SK-N-SH (cell line): ENCODE data around the gene CDH3. TPM values are rescaled to one million over a fixed set of nuclear protein-coding genes. Genes with fewer than 3 reads are reported as not detected.

Experiments used
- CTCF ChIA-PET: fragments of 300-600, 350-600 bp; formaldehyde crosslinking; extraction: SDS; loops from one replicate; lab custom pipeline; 2021; lab: Yijun Ruan, JAX
- POLR2A ChIA-PET: fragments of 350-600 bp; sonication (Branson Sonifier 250); formaldehyde crosslinking; extraction: SDS; loops from one replicate; lab custom pipeline; 2020; ENCODE audit warnings: antibody characterized with exemption, inconsistent platforms; lab: Yijun Ruan, JAX
- DNase-seq: peaks from one replicate; pipeline ENCODE4 v3.0.0; 2012
- H2AFZ ChIP-seq: fragments of 200-600 bp; sonication (generic); 2 replicates; pipeline ENCODE4 v1.8.1; 2016; ENCODE audit warnings: antibody characterized with exemption, mild to moderate bottlenecking, low read depth
- H3F3A ChIP-seq: fragments of 200-600 bp; sonication (generic); replicated peaks from 2 replicates; pipeline ENCODE3; 2016; ENCODE audit warnings: antibody characterized with exemption, mild to moderate bottlenecking; ENCODE audit not compliant: insufficient read depth
- H3K27ac ChIP-seq, 2 experiments: fragments of 200-500 bp in 1 of 2; fragments of 200-600 bp in 1 of 2; sonication (Bioruptor generic) in 1 of 2; sonication (generic), shearing (Covaris generic) in 1 of 2; 2 replicates each; pipeline versions ENCODE4 v1.5.1 to v1.6.1; 2014 to 2016; ENCODE audit warnings: low read depth in 2 of 2, inconsistent platforms in 1 of 2, low read length in 1 of 2, mild to moderate bottlenecking in 1 of 2, mixed read lengths in 1 of 2
- H3K27me3 ChIP-seq: fragments of 200-600 bp; sonication (generic), shearing (Covaris generic); 2 replicates; pipeline ENCODE4 v1.6.1; 2016; ENCODE audit warnings: mixed run types; ENCODE audit not compliant: insufficient read depth
- H3K36me3 ChIP-seq, 2 experiments: fragments of 200-500 bp in 1 of 2; fragments of 200-600 bp in 1 of 2; sonication (Bioruptor generic) in 1 of 2; sonication (generic) in 1 of 2; replicated peaks in 1 of 2; 2 replicates each; pipeline versions ENCODE3 to v1.5.1; 2014 to 2016; ENCODE audit warnings: low read length in 1 of 2, mild to moderate bottlenecking in 1 of 2; ENCODE audit not compliant: insufficient read depth in 2 of 2, control insufficient read depth in 1 of 2
- H3K4me1 ChIP-seq, 2 experiments: fragments of 200-500 bp in 1 of 2; fragments of 200-600 bp in 1 of 2; sonication (Bioruptor generic) in 1 of 2; sonication (generic), shearing (Covaris generic) in 1 of 2; 2 replicates each; pipeline versions ENCODE4 v1.5.1 to v1.6.1; 2014 to 2016; ENCODE audit warnings: low read depth in 1 of 2, low read length in 1 of 2, mixed run types in 1 of 2; ENCODE audit not compliant: insufficient read depth in 2 of 2, control insufficient read depth in 1 of 2
- H3K4me2 ChIP-seq: fragments of 200-600 bp; sonication (generic), shearing (Covaris generic); 2 replicates; pipeline ENCODE4 v1.6.1; 2017; ENCODE audit warnings: mixed run types
- H3K4me3 ChIP-seq, 2 experiments: fragments of 200-500 bp in 1 of 2; fragments of 200-600 bp in 1 of 2; sonication (Bioruptor generic) in 1 of 2; sonication (generic), shearing (Covaris generic) in 1 of 2; 2 replicates each; pipeline versions ENCODE4 v1.5.1 to v1.8.1; 2014 to 2016; ENCODE audit warnings: low read depth in 2 of 2, inconsistent platforms in 1 of 2, low read length in 1 of 2, mild to moderate bottlenecking in 1 of 2, mixed read lengths in 1 of 2, moderate library complexity in 1 of 2
- H3K79me2 ChIP-seq: fragments of 200-600 bp; sonication (generic); 2 replicates; pipeline ENCODE4 v1.8.1; 2017; ENCODE audit warnings: mild to moderate bottlenecking; ENCODE audit not compliant: insufficient read depth
- H3K9ac ChIP-seq: fragments of 200-600 bp; sonication (generic); 2 replicates; pipeline ENCODE4 v1.6.1; 2017; ENCODE audit warnings: mixed run types
- H3K9me2 ChIP-seq: fragments of 200-600 bp; sonication (generic); 2 replicates; pipeline ENCODE4 v1.6.1; 2017; ENCODE audit warnings: mixed run types
- H3K9me3 ChIP-seq: fragments of 200-600 bp; sonication (generic); 2 replicates; pipeline ENCODE4 v1.6.1; 2017; ENCODE audit warnings: mixed run types, mild to moderate bottlenecking, moderate library complexity
- H4K20me1 ChIP-seq: fragments of 200-600 bp; sonication (generic); 2 replicates; pipeline ENCODE4 v1.6.1; 2017; ENCODE audit warnings: mild to moderate bottlenecking, mixed run types; ENCODE audit not compliant: insufficient read depth
- CHD2 ChIP-seq: fragments of 150-350 bp; IDR thresholded peaks from 2 replicates; pipeline ENCODE4 v1.6.1; 2018; ENCODE audit warnings: low read length; ENCODE audit not compliant: partially characterized antibody
- CTCF ChIP-seq: fragments of 200-600 bp; sonication (generic); IDR thresholded peaks from 2 replicates; pipeline ENCODE4 v1.6.1; 2017; ENCODE audit warnings: antibody characterized with exemption, mild to moderate bottlenecking, moderate library complexity
- ELF1 ChIP-seq: IDR thresholded peaks from 2 replicates; pipeline ENCODE4 v1.4.0; 2012
- FOSL2 ChIP-seq: IDR thresholded peaks from 2 replicates; pipeline ENCODE4 v1.4.0; 2012; ENCODE audit warnings: low read depth, mild to moderate bottlenecking, moderate library complexity, borderline replicate concordance
- FOXM1 ChIP-seq: IDR thresholded peaks from 2 replicates; pipeline ENCODE4 v1.4.0; 2012; ENCODE audit warnings: low read depth, mild to moderate bottlenecking
- GABPA ChIP-seq: IDR thresholded peaks from 2 replicates; pipeline ENCODE4 v1.4.0; 2012; ENCODE audit warnings: low read depth, mild to moderate bottlenecking
- JUND ChIP-seq: IDR thresholded peaks from 2 replicates; pipeline ENCODE4 v1.4.0; 2012
- MAX ChIP-seq: IDR thresholded peaks from 2 replicates; pipeline ENCODE4 v1.4.0; 2012; ENCODE audit warnings: low read depth
- MEF2A ChIP-seq: IDR thresholded peaks from 2 replicates; pipeline ENCODE4 v1.4.0; 2012; ENCODE audit warnings: low read depth, borderline replicate concordance
- RAD21 ChIP-seq: IDR thresholded peaks from 2 replicates; pipeline ENCODE4 v1.6.1; 2012; ENCODE audit warnings: mild to moderate bottlenecking, low read length
- RCOR1 ChIP-seq: fragments of 150-350 bp; IDR thresholded peaks from 2 replicates; pipeline ENCODE4 v1.6.1; 2017; ENCODE audit warnings: antibody characterized with exemption, low read length
- RFX5 ChIP-seq: IDR thresholded peaks from 2 replicates; pipeline ENCODE4 v1.6.1; 2012; ENCODE audit warnings: mild to moderate bottlenecking, improper control_type of control experiment, low read length
- RXRA ChIP-seq: IDR thresholded peaks from 2 replicates; pipeline ENCODE4 v1.4.0; 2012; ENCODE audit warnings: low read depth, mild to moderate bottlenecking, borderline replicate concordance
- SMC3 ChIP-seq: IDR thresholded peaks from 2 replicates; pipeline ENCODE4 v1.6.1; 2012; ENCODE audit warnings: low read depth, low read length, improper control_type of control experiment
- TAF1 ChIP-seq: IDR thresholded peaks from 2 replicates; pipeline ENCODE4 v1.6.1; 2012; ENCODE audit warnings: low read depth, mild to moderate bottlenecking, low read length, moderate library complexity, borderline replicate concordance
- TCF12 ChIP-seq: IDR thresholded peaks from 2 replicates; pipeline ENCODE4 v1.4.0; 2012
- TEAD4 ChIP-seq: IDR thresholded peaks from 2 replicates; pipeline ENCODE4 v1.4.0; 2012; ENCODE audit warnings: mild to moderate bottlenecking, borderline replicate concordance; ENCODE audit not compliant: insufficient read depth
- USF2 ChIP-seq: fragments of 150-350 bp; IDR thresholded peaks from 2 replicates; pipeline ENCODE4 v1.6.1; 2017; ENCODE audit warnings: antibody characterized with exemption, low read length, low read depth, borderline replicate concordance
- YY1 ChIP-seq: IDR thresholded peaks from 2 replicates; pipeline ENCODE4 v1.4.0; 2012; ENCODE audit warnings: low read depth, mild to moderate bottlenecking
- ZBTB33 ChIP-seq: IDR thresholded peaks from 2 replicates; pipeline ENCODE4 v1.4.0; 2012; ENCODE audit warnings: low read depth, borderline replicate concordance
- WGBS: methylation state at CpG from one replicate; pipeline ENCODE4 v1.1.6; 2017; ENCODE audit warnings: low lambda C conversion rate; 5-methylcytosine and 5-hydroxymethylcytosine counted together
- polyA plus RNA-seq, 3 experiments: library from polyadenylated mRNA; depleted of rRNA; stranded (reverse); fragments of >200 nt; gene quantifications; 2 replicates each; pipeline ENCODE4 v1.2.3, GENCODE V29; 2012
- TF ChIP-seq, protein P1 (sequence below): IDR thresholded peaks from 2 replicates; pipeline ENCODE4; 2012
- TF ChIP-seq, protein P2 (sequence below): IDR thresholded peaks from 2 replicates; pipeline ENCODE4 v1.4.0; 2012; ENCODE audit warnings: low read depth, borderline replicate concordance
- TF ChIP-seq, protein P3 (sequence below): fragments of 150-350 bp; IDR thresholded peaks from 2 replicates; pipeline ENCODE4 v1.6.1; 2016; ENCODE audit warnings: mild to moderate bottlenecking, low read depth, low read length

Gene CDH3
- polyA plus RNA-seq, 1 of the 3 experiments (the other 2 are of a cell fraction), result not detected

DNA sequence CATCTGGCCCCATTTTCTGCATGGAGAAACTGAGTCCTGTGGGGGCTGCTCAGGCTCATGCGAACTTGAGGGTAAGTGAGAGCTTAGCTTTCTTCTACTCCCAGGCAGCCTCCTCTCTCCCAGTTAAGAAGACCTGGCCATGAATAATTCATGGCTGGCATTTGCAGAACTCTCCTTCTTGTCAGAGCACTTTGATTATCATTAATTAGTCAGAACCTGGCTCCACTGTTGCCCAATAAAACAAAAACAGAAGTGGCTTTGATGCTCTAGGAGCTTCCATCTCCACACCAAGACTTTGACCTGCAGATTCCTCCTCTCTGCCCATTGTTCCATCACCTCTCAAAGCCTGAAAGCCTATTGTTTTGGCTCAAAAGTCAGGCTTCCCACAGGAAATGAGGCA is 45.5 kb upstream of the CDH3 start:
- Histone ChIP-seq H3K4me1 (no peaks in the 10 kb centered on the region), H3K79me2 (no peaks in the 10 kb centered on the region), H3K36me3 (no peaks in the 10 kb centered on the region), H3K9ac (no peak overlapping the region), H3K4me2 (no peak overlapping the region), H3K9me3 (no peaks in the 10 kb centered on the region; the same call in 1 of the 2 replicates), H3K4me3 (no peak overlapping the region), H3K9me2 (no peaks in the 10 kb centered on the region), H4K20me1 (no peaks in the 10 kb centered on the region), H2AFZ (no peak overlapping the region), H3K27me3 (no peaks in the 10 kb centered on the region), H3F3A (no peaks in the 10 kb centered on the region), H3K27ac (no peak overlapping the region)
- TF ChIP-seq RXRA (no peak), ZBTB33 (no peak), TAF1 (no peak), TEAD4 (no peak), FOXM1 (no peak), MAX (no peak), SMC3 (no peak), RAD21 (no peak), TCF12 (no peak), FOSL2 (no peak), GABPA (no peak), RFX5 (no peak)
- TF ChIP-seq, protein P1, sequence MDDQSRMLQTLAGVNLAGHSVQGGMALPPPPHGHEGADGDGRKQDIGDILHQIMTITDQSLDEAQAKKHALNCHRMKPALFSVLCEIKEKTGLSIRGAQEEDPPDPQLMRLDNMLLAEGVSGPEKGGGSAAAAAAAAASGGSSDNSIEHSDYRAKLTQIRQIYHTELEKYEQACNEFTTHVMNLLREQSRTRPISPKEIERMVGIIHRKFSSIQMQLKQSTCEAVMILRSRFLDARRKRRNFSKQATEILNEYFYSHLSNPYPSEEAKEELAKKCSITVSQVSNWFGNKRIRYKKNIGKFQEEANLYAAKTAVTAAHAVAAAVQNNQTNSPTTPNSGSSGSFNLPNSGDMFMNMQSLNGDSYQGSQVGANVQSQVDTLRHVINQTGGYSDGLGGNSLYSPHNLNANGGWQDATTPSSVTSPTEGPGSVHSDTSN, result no peak
- no peak for DNase-seq
- 75% methylated on average over 1 of the region's 1 CpG for WGBS
- ChIA-PET CTCF (interaction anchor here (1.1 to 2.5 kb wide), 5 partner anchors 9 to 248 kb away, joined by 3 to 17 read pairs (median 4); no protein-coding TSS in a partner anchor), POLR2A (interaction anchor here (0.9 kb wide), 1 partner anchor 64 kb away, joined by 3 read pairs; no protein-coding TSS in a partner anchor)

- Histone ChIP-seq H3K27ac (no peak overlapping the region), H3K36me3 (no peaks in the 10 kb centered on the region), H4K20me1 (no peaks in the 10 kb centered on the region), H3K27me3 (no peaks in the 10 kb centered on the region), H3K4me1 (no peaks in the 10 kb centered on the region), H3F3A (no peaks in the 10 kb centered on the region), H3K9me3 (no peaks in the 10 kb centered on the region), H3K9me2 (no peaks in the 10 kb centered on the region), H3K79me2 (no peaks in the 10 kb centered on the region), H3K9ac (no peak overlapping the region), H3K4me3 (no peak overlapping the region), H3K4me2 (no peak overlapping the region), H2AFZ (no peak overlapping the region)
- WGBS, result 48% methylated on average over 5 of the region's 5 CpGs
- ChIA-PET POLR2A (no interaction called here), CTCF (interaction anchor here (1.0 kb wide), 1 partner anchor 77 kb away, joined by 4 read pairs; no protein-coding TSS in a partner anchor)
- DNase-seq, result no peak
- TF ChIP-seq MEF2A (no peak), CTCF (no peak), ELF1 (no peak), JUND (no peak), USF2 (no peak), CHD2 (no peak), RCOR1 (no peak), YY1 (no peak)
- TF ChIP-seq, protein P2, sequence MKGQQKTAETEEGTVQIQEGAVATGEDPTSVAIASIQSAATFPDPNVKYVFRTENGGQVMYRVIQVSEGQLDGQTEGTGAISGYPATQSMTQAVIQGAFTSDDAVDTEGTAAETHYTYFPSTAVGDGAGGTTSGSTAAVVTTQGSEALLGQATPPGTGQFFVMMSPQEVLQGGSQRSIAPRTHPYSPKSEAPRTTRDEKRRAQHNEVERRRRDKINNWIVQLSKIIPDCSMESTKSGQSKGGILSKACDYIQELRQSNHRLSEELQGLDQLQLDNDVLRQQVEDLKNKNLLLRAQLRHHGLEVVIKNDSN, result no peak
- TF ChIP-seq, protein P3, sequence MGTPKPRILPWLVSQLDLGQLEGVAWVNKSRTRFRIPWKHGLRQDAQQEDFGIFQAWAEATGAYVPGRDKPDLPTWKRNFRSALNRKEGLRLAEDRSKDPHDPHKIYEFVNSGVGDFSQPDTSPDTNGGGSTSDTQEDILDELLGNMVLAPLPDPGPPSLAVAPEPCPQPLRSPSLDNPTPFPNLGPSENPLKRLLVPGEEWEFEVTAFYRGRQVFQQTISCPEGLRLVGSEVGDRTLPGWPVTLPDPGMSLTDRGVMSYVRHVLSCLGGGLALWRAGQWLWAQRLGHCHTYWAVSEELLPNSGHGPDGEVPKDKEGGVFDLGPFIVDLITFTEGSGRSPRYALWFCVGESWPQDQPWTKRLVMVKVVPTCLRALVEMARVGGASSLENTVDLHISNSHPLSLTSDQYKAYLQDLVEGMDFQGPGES, result no peak
These were observed 39.4 kb upstream of the CDH3 start for GRCh38 chr16:68605746-68606145.
